Measurements from ENCODE around the gene PPM1F.
"Not testable (repeated sequence)": the region's sequence is repeated elsewhere in the genome, so short reads cannot be mapped to it uniquely, and the experiment has no call there.

The PPM1F gene

DNA sequence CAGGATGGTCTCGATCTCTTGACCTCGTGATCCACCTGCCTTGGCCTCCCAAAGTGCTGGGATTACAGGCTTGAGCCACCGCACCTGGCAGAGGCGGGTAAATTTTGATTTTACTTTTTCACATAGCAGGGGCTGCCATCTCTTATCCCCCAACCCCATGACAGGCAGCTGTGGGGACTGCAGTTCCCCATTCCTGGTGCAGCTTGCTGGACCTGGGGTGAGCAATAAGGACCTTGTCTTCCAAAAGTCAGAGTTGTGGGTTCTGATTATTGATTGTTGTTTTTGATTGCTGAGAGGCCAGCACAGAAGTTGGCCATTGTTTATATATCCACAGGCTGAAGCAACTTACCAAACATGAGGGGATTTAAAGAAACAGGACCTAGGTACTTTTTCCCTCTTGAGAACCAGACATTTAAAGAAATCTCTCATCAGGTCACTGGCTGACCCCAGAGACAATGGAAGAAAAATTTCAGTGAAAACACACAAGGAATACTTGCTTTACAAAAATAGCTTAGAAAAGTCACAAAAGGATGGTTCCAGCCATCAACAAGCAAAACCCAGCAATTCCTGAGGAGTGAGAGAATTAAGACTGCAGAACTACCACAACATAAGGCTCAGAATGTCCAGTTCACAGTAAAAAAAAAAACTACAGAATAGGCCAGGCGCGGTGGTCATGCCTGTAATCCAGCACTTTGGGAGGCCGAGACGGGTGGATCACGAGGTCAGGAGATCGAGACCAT is 63.2 kb downstream of the PPM1F start:
- no peak for DNase-seq (ENCODE audit: low read depth)

DNA sequence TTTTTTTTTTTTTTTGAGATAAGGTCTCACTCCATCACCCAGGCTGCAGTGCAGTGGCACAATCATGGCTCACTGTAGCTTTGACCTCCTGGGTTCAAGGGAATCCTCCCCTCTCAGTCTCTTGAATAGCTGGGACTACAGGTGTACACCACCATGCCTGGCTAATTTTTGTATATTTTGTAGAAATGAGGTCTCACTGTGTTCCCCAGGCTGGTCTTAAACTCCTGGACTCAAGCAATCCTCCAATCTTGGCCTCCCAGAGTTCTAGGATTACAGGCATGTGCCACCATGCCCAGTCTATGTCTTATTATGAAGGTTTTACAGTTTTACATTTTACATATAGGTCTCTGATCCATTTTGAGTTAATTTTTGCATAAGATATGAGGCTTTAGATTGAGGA is 64.8 kb downstream of the PPM1F start:
- DNase-seq (ENCODE audit: low read depth) = no peak

DNA sequence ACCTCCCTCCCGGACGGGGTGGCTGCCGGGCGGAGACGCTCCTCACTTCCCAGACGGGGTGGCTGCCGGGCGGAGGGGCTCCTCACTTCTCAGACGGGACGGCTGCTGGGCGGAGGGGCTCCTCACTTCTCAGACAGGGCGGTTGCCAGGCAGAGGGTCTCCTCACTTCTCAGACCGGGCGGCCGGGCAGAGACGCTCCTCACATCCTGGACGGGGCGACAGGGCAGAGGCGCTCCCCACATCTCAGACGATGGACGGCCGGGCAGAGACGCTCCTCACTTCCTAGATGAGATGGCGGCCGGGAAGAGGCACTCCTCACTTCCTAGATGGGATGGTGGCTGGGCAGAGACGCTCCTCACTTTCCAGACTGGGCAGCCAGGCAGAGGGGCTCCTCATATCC is 68.7 kb downstream of the PPM1F start:
- DNase-seq (ENCODE audit: low read depth) = not testable (repeated sequence)

DNA sequence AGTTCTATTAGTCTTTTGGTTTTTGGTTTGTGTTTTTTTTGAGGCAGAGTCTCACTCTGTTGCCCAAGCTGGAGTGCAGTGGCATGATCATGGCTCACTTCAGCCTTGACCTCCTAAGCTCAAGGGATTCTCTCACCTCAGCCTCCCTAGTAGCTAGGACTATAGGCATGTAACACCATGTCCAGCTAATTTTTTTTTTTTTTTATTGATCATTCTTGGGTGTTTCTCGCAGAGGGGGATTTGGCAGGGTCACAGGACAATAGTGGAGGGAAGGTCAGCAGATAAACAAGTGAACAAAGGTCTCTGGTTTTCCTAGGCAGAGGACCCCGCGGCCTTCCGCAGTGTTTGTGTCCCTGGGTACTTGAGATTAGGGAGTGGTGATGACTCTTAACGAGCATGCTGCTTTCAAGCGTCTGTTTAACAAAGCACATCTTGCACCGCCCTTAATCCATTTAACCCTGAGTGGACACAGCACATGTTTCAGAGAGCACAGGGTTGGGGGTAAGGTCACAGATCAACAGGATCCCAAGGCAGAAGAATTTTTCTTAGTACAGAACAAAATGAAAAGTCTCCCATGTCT is 69.8 kb downstream of the PPM1F start:
- DNase-seq (ENCODE audit: low read depth) = not testable (repeated sequence)

DNA sequence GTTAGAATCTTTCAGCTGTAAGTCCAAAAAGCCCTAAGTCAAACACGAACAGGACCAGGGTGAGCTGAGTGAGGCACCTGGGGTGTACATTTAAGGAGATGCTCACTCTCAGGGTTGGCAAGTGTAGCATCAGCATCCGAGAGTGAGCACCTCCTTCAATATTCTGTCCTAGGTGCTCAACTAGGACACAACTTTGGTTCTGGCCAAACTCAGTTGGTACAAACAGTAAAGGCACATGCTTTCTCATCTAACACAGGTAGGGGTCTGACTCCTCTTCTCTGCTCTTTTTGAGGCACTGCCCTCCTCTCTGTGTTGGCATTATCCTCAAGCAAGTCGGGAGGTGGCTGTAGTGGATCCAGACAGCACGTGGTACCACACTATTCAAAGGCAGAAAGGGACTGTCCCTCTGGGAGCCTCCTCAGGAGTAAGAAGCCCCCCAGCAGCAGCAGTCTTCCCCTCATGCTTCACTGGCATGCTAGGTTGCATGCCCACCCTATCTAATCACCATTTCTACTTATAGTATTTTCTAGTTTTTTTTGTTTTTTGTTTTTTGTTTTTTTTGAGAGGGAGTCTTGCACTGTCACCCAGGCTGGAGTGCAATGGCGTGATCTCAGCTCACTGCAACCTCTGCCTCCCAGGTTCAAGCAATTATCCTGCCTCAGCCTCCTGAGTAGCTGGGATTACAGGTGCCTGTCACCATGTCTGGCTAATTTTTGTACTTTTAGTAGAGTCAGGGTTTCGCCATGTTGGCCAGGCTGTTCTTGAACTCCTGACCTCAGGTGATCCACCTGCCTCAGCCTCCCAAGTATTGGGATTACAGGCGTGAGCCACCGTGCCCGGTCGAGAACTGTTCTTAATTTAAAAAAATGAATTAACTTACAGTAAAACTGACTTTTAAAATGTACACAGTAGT is 70.6 kb downstream of the PPM1F start:
- no peak for DNase-seq (ENCODE audit: low read depth)

DNA sequence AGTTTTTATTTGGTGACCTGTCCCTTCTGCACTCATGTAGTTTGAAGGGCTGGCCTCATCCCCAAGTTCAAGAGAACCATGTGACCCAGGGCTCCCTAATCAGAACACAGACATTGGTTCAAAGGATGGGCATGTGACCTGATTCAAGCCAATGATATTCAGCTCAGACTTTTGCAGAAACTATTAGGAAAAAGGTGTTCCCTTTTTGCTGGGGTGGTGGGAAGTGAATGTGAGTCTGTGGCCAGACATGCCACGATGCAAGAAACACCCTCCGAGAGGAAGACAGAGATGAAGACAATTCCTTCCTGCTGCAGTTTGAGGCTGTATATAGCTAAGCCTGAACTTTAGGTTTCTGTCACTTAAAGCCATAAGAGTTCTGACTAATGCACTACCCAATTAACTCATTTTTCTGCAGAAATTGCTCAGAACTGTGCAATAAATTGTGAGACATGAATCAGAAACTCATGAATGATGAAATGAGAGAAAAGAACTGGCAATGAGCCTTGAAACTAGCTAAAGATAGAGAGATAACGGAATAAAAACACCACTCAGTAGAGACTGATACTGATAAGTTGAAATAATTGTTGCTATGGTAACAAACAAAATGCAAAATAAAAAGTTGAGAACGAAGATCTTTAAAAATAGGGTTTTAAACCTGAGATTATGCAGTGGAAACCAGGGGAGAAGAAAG is 76.0 kb downstream of the PPM1F start:
- DNase-seq (ENCODE audit: low read depth) = peak; percentile 61

DNA sequence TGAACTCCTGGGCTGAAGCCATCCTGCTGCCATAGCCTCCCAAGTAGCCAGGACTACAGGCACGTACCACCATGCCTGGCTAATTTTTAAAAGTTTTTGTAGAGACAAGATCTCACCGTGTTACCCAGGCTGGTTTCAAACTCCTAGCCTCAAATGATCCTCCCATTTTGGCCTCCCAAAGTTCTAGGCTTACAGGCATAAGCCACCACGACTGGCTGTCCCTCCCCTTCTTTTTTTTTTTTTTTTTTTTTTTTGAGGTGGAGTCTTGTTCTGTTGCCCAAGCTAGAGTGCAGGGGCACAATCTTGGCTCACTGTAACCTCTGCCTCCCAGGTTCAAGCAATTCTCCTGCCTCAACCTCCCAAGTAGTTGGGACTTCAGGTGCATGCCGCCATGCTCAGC is 77.7 kb downstream of the PPM1F start:
- not testable (repeated sequence) for DNase-seq (ENCODE audit: low read depth)

DNA sequence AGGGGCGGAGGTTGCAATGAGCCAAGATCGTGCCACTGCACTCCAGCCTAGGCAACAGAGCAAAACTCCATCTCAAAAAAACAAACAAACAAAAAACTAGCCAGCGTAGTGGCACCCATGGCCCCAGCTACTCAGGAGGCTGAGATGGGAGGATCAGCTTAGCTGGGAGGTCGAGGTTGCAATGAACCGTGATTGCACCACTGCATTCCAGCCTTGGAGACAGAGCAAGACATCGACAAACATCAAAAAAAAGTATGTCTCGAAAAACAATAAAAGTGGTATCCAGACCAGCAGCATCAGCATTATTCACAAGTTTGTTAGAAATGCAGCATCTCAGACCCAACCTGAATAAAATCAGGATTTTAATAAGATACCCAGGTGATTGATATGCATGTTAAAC is 79.0 kb downstream of the PPM1F start:
- no peak for DNase-seq (ENCODE audit: low read depth)

DNA sequence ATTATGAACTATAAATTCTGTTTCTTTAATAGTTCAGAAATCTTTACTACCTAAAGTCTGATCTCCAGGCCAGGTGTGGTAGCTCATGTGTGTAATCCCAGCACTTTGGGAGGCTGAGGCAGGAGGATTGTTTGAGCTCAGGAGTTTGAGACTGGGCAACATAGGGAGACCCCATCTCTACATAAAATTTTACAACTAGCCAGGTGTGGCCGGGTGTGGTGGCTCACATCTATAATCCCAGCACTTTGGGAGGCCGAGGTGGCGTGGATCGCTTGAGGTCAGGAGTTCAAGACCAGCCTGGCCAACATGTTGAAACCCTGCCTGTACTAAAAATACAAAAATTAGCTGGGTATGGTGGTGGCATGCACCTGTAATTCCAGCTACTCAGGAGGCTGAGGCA is 79.9 kb downstream of the PPM1F start:
- DNase-seq (ENCODE audit: low read depth) = not testable (repeated sequence)
